ENCODE data around the gene KDM1B.
"Not testable (repeated sequence)": the region's sequence is repeated elsewhere in the genome, so short reads cannot be mapped to it uniquely, and the experiment has no call there.

The KDM1B gene

DNA sequence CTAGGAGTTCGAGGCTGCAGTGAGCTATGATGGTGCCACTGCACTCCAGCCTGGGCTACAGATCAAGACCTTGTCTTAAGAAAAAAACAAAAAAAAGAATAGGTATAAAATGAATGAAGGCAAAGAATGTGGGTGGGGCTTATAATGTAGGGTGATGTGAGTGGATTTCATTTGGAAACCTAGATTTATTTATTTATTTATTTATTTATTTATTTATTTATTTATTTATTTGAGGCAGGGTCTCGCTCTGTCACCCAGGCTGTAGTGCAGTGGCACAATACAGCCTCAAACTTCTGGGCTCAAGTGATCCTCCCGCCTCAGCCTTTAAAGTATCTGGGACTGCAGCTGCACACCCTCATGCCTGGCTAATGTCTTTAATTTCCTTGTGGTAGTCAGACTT lies 3.8 kb upstream of the KDM1B start:
- not testable (repeated sequence) for DNase-seq

- DNase-seq, result no peak
Observed at GRCh38 chr6:18151801-18152200, 3.4 kb upstream of the KDM1B start.

DNA sequence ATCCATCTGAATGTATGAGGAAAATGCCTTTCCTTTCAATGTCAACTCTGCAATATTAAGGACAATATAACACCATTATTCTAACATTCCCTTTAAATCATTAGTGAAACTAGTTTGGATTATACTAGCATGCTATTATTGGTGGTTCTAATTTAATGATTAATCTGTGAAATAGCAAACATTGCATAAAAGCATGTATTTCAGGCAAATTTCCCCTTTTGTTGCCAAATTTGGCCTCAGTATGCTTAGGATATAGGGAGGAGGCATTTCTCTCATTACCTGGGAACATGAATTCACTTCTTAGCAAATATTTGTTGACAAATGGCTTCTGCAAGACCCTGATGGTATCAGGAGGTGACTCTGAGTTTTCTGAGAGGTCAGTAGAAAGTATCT lies 1.9 kb upstream of the KDM1B start:
- no peak for DNase-seq

- DNase-seq, result peak; percentile 90
Observed at GRCh38 chr6:18154507-18155149, 594 bp upstream of the KDM1B start, which contains the start of gene TPMT. TSS of gene TPMT (minus strand) at chr6:18155077. CDS start at chr6:18149127, 5,950 bp downstream.

GRCh38 chr6:18155864-18156421 lies 721 bp downstream of the KDM1B start:
- DNase-seq, result peak; percentile 39

- no peak for DNase-seq
Observed at GRCh38 chr6:18160911-18161310, 5.7 kb downstream of the KDM1B start.

GRCh38 chr6:18161431-18161830 lies 6.2 kb downstream of the KDM1B start:
- DNase-seq, result no peak

- DNase-seq, result no peak
Observed at GRCh38 chr6:18162401-18162800, 7.2 kb downstream of the KDM1B start.

DNA sequence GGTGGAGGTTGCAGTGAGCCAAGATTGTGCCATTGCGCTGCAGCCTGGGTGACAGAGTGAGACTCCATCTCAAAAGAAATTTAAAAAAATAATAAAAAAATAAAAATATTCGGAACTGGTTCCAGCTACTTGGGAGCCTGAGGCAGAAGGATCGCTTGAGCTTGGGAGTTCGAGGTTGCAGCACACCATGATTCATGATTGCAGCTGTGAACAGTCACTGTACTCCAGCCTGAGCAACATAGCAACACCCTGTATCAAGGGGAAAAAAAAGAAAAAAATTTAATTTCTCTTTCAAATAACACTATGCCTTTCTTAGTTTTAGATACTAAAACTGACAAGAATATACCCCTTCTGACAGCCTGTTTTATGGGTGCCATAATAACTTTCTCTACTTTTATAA lies 10.5 kb downstream of the KDM1B start:
- no peak for DNase-seq

DNA sequence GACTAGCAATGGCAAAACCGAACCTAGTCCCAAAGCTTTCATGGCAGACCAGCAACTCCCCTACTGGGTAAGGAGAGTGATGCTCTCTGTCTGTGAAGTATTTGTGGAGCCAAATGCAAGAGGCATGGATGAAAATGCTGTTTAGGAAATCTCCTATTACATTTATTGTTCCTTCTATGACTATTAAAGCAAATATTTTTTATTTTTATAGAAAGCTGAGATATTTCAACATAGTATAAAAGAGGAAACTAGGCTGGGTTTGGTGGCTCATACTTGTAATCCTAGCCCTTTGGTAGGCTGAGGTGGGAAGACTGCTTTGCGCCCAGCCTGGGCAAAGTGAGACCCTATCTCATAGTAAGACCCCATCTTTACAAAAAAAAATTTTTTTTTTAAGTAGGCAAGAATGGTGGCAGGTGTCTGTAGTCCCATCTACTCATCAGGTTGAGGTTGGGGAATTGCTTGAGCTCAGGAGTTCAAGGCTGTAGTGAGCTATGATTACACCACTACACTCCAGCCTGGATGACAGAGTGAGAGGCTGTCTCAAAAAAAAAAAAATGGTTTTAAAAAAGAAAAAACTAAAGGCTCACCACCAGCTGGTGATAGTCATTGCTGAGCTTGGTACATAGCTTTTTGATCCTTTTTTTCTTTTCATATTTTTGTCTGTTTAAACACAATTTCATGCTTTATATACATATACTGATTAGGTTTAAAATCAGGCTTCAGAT lies 11.3 kb downstream of the KDM1B start:
- DNase-seq, result no peak

DNA sequence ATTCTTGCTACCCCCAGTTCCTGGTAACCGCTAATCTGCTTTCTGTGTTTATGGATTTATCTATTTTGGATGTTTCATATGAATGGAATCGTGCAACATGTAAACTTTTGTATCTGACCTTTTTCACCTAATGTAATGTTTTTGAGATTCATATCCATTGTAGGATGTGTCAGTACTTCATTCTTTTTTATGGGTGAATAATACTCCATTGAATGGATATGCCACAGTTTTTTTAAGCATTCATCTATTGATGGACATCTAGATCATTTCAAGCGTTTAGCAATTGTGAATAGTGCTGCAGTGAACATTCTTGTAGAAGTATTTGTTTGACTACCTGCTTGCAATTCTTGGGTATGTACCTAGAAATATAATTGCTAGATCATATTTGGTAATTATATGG lies 13.0 kb downstream of the KDM1B start:
- no peak for DNase-seq

GRCh38 chr6:18171871-18172270 lies 16.6 kb downstream of the KDM1B start:
- DNase-seq, result no peak

GRCh38 chr6:18176198-18176597 lies 21.0 kb downstream of the KDM1B start:
- not testable (repeated sequence) for DNase-seq

DNA sequence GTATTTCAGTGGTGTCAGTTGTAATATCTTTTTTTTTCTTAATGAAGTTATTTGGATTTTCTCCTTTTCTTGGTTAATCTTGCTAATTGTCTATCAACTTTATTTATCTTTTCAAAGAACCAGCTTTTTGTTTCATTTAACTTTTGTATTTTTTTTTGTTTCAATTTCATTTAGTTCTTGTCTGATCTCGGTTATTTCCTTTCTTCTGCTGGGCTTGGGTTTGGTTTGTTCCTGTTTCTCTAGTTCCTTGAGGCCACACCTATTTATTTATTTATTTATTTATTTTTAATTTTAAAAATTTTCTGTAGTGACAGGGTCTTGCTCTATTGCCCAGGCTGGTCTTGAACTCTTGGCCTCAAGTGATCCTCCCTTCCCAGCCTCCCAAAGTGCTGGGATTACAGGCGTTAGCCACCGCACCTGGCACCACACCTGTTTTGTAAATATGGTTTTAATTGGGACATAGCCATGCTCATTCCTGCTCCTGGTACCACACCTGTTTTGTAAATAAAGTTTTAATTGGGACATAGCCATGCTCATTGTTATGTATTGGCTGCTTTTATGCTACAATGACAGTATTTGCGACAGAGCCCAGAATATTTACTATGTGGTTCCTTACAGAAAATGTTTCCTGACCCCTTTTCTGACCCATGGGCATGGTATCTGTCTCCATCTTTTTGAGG lies 22.2 kb downstream of the KDM1B start:
- no peak for DNase-seq

DNA sequence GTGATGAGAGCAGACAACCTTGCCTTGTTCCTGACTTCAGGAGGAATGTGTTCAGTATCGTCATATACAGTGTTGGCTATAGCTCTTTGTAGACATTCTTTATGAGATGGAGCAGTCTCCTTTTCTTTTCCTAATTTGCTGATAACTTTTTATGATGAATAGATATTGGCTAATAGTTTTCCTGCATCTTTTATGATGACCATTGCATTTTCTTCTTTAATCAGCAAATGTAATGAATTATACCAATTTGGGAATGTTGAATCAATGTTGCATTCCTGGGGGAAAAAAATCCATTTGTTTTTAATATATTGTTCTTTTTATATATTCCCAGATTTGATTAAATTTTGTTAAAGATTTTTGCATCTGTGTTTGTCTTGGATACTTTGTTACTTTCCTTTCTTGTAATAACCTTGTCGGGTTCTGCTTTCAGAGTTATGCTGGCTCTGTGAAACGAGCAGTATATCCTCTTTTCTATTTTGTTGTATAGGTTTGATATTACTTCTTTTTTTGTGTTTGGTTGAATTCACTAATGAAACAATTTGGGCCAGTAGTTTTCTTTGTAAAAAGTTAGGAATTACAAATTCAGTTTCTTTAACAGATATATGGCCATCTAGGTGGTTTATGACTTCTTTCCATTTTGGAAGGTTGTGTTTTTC lies 23.9 kb downstream of the KDM1B start:
- DNase-seq, result no peak

DNA sequence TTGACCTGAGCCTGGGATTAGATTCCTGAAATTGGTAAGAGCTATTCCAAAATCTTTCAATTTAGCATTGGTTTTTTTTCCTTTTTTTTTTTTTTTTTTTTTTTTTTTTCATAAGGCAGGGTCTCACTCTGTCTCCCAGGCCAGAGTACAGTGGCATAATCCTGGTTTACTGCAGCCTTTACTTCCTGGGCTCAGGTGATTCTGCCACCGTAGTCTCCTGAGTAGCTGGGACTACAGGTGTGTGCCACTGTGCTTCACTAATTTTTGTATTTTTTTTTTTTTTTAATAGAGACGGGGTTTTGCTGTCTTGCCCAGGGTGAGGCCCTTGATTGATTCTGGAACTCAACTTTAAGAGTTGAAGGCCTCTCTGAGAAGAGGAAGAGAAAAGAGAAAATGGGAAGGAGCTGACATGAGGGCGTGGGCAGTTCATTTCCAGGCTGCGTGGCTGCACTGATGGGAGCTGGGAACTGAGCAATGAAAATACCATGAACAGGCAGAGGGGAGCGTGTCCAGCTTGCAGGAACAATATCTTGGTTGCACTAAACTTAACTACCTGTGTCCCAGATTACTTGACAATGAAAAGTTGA lies 24.6 kb downstream of the KDM1B start:
- no peak for DNase-seq

DNA sequence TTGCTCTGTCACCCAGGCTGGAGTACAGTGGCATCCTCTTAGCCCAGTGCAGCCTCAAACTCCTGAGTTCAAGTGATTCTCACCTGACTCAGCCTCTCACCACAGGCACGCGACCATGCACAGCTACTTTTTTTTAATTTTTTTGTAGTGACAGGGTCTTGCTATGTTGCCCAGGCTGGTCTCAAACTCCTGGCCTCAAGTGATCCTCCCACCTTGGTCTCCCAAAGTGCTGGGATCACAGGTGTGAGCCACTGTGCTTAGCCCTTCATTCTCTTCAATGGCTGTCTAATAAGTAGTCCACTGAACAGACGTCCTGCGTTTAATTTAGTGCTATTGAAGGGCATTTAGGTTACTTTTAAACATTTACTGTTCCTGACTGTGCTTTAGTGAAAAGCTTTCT lies 27.3 kb downstream of the KDM1B start:
- DNase-seq, result no peak

DNA sequence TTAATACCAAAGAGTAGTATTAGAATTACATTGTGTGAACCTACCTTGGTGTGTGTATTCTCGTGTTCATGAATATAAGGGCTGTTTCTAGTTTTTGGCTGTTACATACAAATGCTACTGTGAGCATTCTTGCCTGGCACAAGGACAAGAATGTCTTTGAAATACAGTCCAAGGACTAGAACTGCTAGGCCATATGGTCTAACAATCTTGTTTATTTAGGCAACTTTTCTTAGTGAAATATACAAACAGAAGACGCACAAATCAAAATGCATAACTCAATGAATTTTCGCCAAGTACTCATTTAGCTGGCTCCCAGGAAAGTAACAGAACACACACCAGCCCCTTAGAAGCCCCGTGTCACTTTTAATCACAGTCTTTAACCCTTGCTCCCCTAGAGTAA lies 28.5 kb downstream of the KDM1B start:
- no peak for DNase-seq

DNA sequence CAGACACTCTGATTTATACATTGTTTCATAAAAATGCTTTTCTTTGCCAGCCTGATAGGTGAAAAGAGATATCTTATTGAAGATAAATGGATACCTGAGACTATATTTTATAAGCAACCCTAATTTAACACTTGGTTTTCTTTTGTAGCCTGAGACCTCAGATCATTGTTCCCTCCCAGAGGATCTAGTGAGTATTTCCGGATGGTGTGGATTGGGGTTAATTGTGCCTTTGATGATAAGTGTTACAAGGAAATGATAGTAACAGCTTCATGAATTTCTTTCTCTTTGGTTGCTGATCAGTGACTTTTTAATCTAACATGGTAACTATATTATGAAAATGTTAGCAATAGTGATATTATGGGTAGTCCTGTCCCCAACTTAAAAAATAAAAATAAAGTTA lies 30.4 kb downstream of the KDM1B start:
- DNase-seq, result no peak

GRCh38 chr6:18186033-18186432 lies 30.8 kb downstream of the KDM1B start:
- DNase-seq, result no peak

GRCh38 chr6:18186540-18187250 lies 31.5 kb downstream of the KDM1B start:
- no peak for DNase-seq

DNA sequence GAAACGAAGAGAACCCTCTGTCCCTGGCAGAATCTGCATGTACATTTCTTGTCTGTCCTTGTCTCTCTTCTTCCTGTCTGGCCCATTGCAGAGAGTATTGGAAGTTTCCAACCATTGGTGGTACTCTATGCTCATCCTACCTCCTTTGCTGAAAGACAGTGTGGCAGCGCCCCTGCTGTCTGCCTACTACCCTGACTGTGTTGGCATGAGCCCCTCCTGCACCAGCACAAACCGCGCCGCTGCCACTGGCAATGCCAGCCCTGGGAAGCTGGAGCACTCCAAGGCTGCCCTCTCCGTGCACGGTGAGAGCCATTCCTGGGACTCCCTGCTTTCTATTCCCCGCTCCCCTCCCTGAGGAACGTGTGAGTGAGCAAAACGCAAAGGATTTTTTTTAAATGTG lies 32.5 kb downstream of the KDM1B start:
- no peak for DNase-seq
